DND-41 (cell line): Measurements from ENCODE around the gene FNDC4.

ENCODE experiments used
- ATAC-seq: fragments of 200-7000 bp; cut with Tn5 transposase; 3 replicates; pipeline ENCODE4 v1.9.1; 2021; ENCODE audit warnings: low read depth; ENCODE audit not compliant: insufficient read depth
- DNase-seq: peaks from one replicate; pipeline ENCODE4 v3.0.0-alpha.2; 2020
- H2AFZ ChIP-seq: 2 replicates; pipeline ENCODE4 v1.6.0; 2012; ENCODE audit warnings: low read depth, low read length
- H3K27ac ChIP-seq: 2 replicates; pipeline ENCODE4 v1.5.1; 2012; ENCODE audit warnings: low read length, inconsistent platforms
- H3K27me3 ChIP-seq: fragments of 200-600 bp; sonication (generic); 2 replicates; pipeline ENCODE4 v1.6.0; 2012; ENCODE audit warnings: low read length, mild to moderate bottlenecking, inconsistent platforms; ENCODE audit not compliant: insufficient read depth, poor library complexity
- H3K36me3 ChIP-seq: 2 replicates; pipeline ENCODE4 v1.5.1; 2012; ENCODE audit warnings: low read length, inconsistent platforms; ENCODE audit not compliant: insufficient read depth
- H3K4me1 ChIP-seq: 2 replicates; pipeline ENCODE4 v1.5.1; 2012; ENCODE audit warnings: mild to moderate bottlenecking, low read length; ENCODE audit not compliant: insufficient read depth
- H3K4me2 ChIP-seq: 2 replicates; pipeline ENCODE4 v1.6.0; 2012; ENCODE audit warnings: mild to moderate bottlenecking, moderate library complexity, low read length, inconsistent platforms; ENCODE audit not compliant: insufficient read depth
- H3K4me3 ChIP-seq, 2 experiments: fragments of 200-600 bp in 1 of 2; shearing (Covaris generic) in 1 of 2; 2 replicates each; pipeline ENCODE4 v1.5.1; 2012 to 2016; ENCODE audit warnings: inconsistent platforms in 2 of 2, low read length in 2 of 2, mild to moderate bottlenecking in 2 of 2, low read depth in 1 of 2, moderate library complexity in 1 of 2
- H3K79me2 ChIP-seq: 2 replicates; pipeline ENCODE4 v1.6.0; 2012; ENCODE audit warnings: low read length, inconsistent platforms; ENCODE audit not compliant: insufficient read depth
- H3K9ac ChIP-seq: 2 replicates; pipeline ENCODE4 v1.6.0; 2012; ENCODE audit warnings: low read depth, mild to moderate bottlenecking, inconsistent platforms, low read length, moderate library complexity
- H3K9me3 ChIP-seq: 2 replicates; pipeline ENCODE4 v1.5.1; 2012; ENCODE audit warnings: low read length, moderate library complexity, mild to moderate bottlenecking, inconsistent platforms; ENCODE audit not compliant: insufficient read depth, severe bottlenecking
- H4K20me1 ChIP-seq: 2 replicates; pipeline ENCODE4 v1.6.0; 2012; ENCODE audit warnings: low read length; ENCODE audit not compliant: insufficient read depth
- CTCF ChIP-seq: IDR thresholded peaks from 2 replicates; pipeline ENCODE4 v1.5.1; 2012; ENCODE audit warnings: borderline replicate concordance, low read length, moderate library complexity, mild to moderate bottlenecking; ENCODE audit not compliant: poor library complexity, severe bottlenecking; ENCODE audit errors: extremely low read depth
- EZH2 ChIP-seq: IDR thresholded peaks from 3 replicates; pipeline ENCODE4 v1.6.1; 2012; ENCODE audit warnings: borderline replicate concordance, low read depth, mild to moderate bottlenecking, moderate library complexity, low read length, inconsistent platforms; ENCODE audit not compliant: severe bottlenecking

The FNDC4 gene

DNA sequence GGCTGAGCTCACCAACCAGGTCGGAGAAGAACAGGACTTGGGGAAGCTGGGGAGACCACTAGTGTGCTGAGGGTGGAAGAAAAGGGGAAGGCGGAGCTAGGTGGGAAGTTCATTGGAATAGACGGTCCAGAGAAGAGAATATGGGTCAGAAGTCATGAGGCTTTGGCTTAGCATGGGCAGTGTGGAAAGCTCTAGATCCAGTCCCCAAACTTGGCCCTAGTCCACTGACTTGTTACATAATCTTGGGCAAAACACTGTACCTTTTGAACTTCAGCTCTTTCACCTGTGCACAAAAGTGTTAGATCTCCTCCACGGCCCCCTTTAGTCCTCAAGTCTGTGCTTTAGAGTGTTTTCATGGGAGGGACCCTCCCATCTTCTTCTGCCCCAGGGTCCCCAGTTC is 12.3 kb upstream of the FNDC4 start:
- no peaks in the 10 kb centered on the region for H4K20me1 ChIP-seq
- H3K27me3 ChIP-seq: peaks cover 3% of the 10 kb centered on the region
- H3K9ac ChIP-seq: no peak overlapping the region
- TF ChIP-seq EZH2: no peak
- TF ChIP-seq CTCF: no peak
- H3K27ac ChIP-seq: no peak overlapping the region
- ATAC-seq: no peak
- no peaks in the 10 kb centered on the region for H3K4me1 ChIP-seq
- no peaks in the 10 kb centered on the region for H3K79me2 ChIP-seq
- no peak overlapping the region for H3K4me2 ChIP-seq
- no peak overlapping the region for H2AFZ ChIP-seq
- no peaks in the 10 kb centered on the region for H3K9me3 ChIP-seq
- no peaks in the 10 kb centered on the region for H3K36me3 ChIP-seq
- no peak overlapping the region for H3K4me3 ChIP-seq
- DNase-seq: no peak

- H3K79me2 ChIP-seq: no peaks in the 10 kb centered on the region
- H3K4me1 ChIP-seq: no peaks in the 10 kb centered on the region
- H3K9me3 ChIP-seq: no peaks in the 10 kb centered on the region
- peaks cover 3% of the 10 kb centered on the region for H3K27me3 ChIP-seq
- DNase-seq (no peak), ATAC-seq (no peak)
- H3K9ac ChIP-seq: no peak overlapping the region
- no peak overlapping the region for H2AFZ ChIP-seq
- H4K20me1 ChIP-seq: no peaks in the 10 kb centered on the region
- H3K36me3 ChIP-seq: no peaks in the 10 kb centered on the region
- no peak overlapping the region for H3K27ac ChIP-seq
- H3K4me2 ChIP-seq: no peak overlapping the region
- no peak for TF ChIP-seq EZH2
- TF ChIP-seq CTCF: no peak
- H3K4me3 ChIP-seq: no peak overlapping the region
Measured at GRCh38 chr2:27506587-27506986, 11.6 kb upstream of the FNDC4 start.

DNA sequence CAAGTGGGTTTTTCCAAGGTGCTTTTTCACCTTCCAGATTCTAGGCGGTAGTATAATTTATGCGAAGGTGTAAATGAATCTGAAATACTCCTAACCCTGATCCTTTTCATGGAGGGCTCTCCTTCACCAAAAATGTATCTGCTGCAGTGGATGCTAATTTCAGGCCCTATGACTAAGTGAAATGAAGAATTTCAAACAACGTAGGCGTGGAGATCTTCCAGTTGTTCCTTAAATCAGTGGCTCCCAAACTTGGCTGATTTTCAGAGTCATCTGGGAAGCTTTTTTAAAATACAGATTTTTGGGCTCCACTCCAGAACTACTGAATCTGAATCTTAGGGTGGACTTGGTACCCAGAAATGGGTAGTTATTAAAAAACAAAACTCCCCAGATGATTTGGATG is 7.1 kb upstream of the FNDC4 start:
- Histone ChIP-seq H3K9ac (no peak overlapping the region), H3K4me1 (no peaks in the 10 kb centered on the region), H2AFZ (no peak overlapping the region), H3K9me3 (no peaks in the 10 kb centered on the region), H3K36me3 (no peaks in the 10 kb centered on the region), H3K4me2 (no peak overlapping the region), H3K4me3 (no peak overlapping the region), H3K27ac (no peak overlapping the region), H3K79me2 (no peaks in the 10 kb centered on the region), H3K27me3 (no peaks in the 10 kb centered on the region), H4K20me1 (no peaks in the 10 kb centered on the region)
- ATAC-seq (no peak), DNase-seq (no peak)
- TF ChIP-seq EZH2 (no peak), CTCF (no peak)

GRCh38 chr2:27501042-27501441 is 6.0 kb upstream of the FNDC4 start:
- Histone ChIP-seq H3K4me3 (no peak overlapping the region), H2AFZ (no peak overlapping the region), H4K20me1 (no peaks in the 10 kb centered on the region), H3K4me2 (no peak overlapping the region), H3K9me3 (no peaks in the 10 kb centered on the region), H3K36me3 (no peaks in the 10 kb centered on the region), H3K27me3 (peaks cover 5% of the 10 kb centered on the region), H3K27ac (no peak overlapping the region), H3K79me2 (no peaks in the 10 kb centered on the region), H3K4me1 (no peaks in the 10 kb centered on the region), H3K9ac (no peak overlapping the region)
- ATAC-seq (no peak), DNase-seq (no peak)
- TF ChIP-seq CTCF (no peak), EZH2 (no peak)
